ENCODE data around the gene CAPN15. TPM values are rescaled to one million over a fixed set of nuclear protein-coding genes. Genes with fewer than 3 reads are reported as not detected.

Gene CAPN15
- total RNA-seq, 4 donors from 2014 or later: 24.9 to 44.7 (median 43.3) TPM

DNA sequence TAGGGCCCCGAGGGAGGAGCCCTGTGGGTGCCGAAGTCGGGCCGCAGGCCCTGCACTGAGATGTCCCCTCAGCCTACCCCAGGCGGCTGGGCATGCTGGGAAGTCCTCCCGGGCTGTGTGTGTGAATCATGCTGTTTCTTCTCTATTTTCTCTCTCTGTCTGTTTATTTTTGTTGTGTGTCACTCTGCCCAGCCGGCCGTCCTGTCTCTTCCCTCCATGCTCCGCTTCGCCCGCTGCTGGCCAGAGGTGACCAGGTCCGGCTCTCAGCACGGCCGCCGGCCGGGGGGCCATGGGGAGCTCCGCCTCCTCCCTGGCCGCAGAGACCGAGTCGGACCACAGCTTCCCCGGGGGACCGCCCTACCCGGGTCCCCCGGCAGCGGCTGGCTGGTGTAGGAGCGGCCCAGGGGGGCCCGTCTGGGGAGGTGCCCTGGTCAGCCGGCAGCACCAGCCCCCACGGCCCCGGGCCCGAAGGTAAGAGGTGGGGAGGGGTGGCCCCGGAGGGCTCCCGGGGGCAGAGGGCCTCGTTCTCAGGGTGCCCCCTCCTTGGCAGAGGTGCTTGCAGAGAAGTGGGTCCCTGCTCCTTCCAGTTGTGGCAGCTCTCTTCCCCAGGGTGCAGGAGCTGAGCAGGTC, 12.5 kb downstream of the CAPN15 start:
- Histone ChIP-seq H3K36me3 (peaks cover 0 to 75% (median 55%) of the 10 kb centered on the region in 4 donors), H3K4me1 (peaks cover 0 to 8% (median 3%) of the 10 kb centered on the region in 4 donors), H3K4me3 (no peak overlapping the region), H3K27ac (replicated peaks in 1 of 4) (no peak overlapping the region), H3K27me3 (no peaks in the 10 kb centered on the region), H3K9me3 (no peaks in the 10 kb centered on the region)
- intact Hi-C loops (cut with DNase I): no loop called here
- DNase-seq (ENCODE audit: extremely low spot score): no peak
- TF ChIP-seq POLR2A (IDR thresholded peaks at IDR 0.05; ENCODE audit: low read depth) (no peak), POLR2AphosphoS5 (IDR thresholded peaks at IDR 0.05) (no peak), EP300 (IDR thresholded peaks at IDR 0.05) (no peak)
- TF ChIP-seq, protein P1, sequence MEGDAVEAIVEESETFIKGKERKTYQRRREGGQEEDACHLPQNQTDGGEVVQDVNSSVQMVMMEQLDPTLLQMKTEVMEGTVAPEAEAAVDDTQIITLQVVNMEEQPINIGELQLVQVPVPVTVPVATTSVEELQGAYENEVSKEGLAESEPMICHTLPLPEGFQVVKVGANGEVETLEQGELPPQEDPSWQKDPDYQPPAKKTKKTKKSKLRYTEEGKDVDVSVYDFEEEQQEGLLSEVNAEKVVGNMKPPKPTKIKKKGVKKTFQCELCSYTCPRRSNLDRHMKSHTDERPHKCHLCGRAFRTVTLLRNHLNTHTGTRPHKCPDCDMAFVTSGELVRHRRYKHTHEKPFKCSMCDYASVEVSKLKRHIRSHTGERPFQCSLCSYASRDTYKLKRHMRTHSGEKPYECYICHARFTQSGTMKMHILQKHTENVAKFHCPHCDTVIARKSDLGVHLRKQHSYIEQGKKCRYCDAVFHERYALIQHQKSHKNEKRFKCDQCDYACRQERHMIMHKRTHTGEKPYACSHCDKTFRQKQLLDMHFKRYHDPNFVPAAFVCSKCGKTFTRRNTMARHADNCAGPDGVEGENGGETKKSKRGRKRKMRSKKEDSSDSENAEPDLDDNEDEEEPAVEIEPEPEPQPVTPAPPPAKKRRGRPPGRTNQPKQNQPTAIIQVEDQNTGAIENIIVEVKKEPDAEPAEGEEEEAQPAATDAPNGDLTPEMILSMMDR (IDR thresholded peaks at IDR 0.05): no peak
- 89% methylated on average over 23 of the region's 34 CpGs for WGBS

DNA sequence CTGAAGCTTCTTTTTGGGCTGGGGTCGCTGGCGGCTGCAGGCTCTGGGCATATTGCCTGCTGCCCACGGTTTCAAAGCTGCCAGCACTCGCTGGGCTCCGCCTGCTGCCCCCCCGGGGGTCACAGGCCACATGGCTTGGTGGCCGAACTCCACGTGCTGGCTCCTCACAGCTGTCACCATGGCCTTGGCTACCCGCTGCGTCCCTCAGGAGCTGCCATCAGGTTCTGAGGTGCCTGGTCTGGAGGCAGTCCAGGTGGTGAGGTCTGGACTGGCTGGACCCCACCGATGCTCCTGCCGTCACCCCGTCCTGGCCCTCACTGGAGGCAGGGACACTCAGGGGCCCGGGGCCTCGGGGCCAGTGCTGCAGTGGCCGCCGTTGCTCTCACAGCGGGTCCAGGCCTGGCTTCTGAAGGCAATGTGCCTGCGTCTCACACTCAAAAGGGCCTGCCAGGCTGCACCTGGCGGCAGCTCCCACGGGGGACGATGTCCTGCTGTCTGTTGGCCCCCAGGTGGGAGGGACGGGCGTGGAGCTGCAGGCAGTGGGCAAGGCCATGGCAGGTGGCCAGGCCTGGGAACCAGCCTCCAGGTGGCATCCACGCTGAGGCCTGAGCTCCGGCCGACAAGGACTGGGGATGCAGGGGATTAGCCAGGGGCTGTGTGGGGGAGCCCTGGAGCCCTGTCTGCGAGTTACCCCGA, 13.3 kb downstream of the CAPN15 start:
- whole genome bisulfite sequencing: 93% methylated on average over 22 of the region's 29 CpGs
- H3K27ac ChIP-seq (replicated peaks in 1 of 4): no peak overlapping the region
- no peaks in the 10 kb centered on the region for H3K4me1 ChIP-seq
- H3K9me3 ChIP-seq: no peaks in the 10 kb centered on the region
- no peak for TF ChIP-seq POLR2AphosphoS5 (IDR thresholded peaks at IDR 0.05)
- TF ChIP-seq, protein P1 (IDR thresholded peaks at IDR 0.05): no peak
- no peak for TF ChIP-seq EP300 (IDR thresholded peaks at IDR 0.05)
- TF ChIP-seq POLR2A (IDR thresholded peaks at IDR 0.05; ENCODE audit: low read depth): no peak
- intact Hi-C loops (cut with DNase I): no loop called here
- H3K36me3 ChIP-seq: peaks cover 0 to 73% (median 56%) of the 10 kb centered on the region in 4 donors
- no peak for DNase-seq (ENCODE audit: extremely low spot score)
- no peak overlapping the region for H3K4me3 ChIP-seq
- H3K27me3 ChIP-seq: no peaks in the 10 kb centered on the region

DNA sequence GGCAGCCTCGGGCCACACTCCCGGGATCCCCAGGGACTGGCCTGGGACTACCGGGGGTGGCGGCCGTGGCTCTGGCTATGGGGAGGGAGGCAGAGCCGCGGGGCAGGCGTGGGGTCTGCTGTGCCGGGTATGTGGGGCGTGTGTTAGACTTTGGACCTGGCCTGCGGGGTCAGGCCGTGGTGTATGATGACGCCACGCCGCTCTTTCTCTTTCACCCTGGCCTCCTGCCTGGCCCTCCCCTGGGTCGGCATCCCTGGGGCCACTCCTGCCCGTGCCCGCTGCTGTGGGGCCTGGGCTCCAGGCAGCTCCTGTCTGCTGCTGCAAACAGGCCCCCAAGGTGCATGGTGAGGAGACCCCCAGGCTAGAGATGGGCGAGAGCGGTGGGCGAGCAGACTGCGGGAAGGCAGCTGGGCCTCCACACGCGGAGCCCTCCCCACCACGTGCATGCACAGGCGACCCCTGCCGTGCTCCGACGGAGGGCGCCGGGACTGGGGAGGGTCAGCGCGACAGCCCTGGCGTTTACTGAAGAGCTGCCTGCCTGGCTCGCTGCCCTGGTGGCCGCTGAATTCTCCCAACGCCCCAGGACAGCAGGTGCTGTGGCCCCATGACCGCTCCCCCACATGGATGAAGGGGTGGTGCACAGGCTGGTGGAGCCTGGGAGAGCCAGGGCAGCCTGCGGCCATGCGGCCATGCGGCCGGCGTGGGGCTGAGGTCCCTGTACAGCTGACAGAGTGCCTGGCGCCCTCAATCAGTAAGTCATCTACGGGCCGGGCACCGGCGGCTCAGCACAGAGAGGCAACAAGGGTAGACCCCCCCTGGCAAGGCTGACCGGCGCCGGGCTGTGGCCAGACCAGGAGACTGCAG, 16.0 kb downstream of the CAPN15 start:
- TF ChIP-seq EP300 (IDR thresholded peaks at IDR 0.05): no peak
- TF ChIP-seq, protein P1 (IDR thresholded peaks at IDR 0.05): no peak
- no peak for TF ChIP-seq POLR2A (IDR thresholded peaks at IDR 0.05; ENCODE audit: low read depth)
- TF ChIP-seq POLR2AphosphoS5 (IDR thresholded peaks at IDR 0.05): no peak
- peaks cover 4 to 68% (median 44%) of the 10 kb centered on the region in 4 donors for H3K36me3 ChIP-seq
- H3K27me3 ChIP-seq: no peaks in the 10 kb centered on the region
- intact Hi-C loops (cut with DNase I): no loop called here
- no peaks in the 10 kb centered on the region for H3K9me3 ChIP-seq
- peaks cover 0 to 7% (median 3%) of the 10 kb centered on the region in 4 donors for H3K4me1 ChIP-seq
- no peak overlapping the region for H3K27ac ChIP-seq (replicated peaks in 1 of 4)
- DNase-seq (ENCODE audit: extremely low spot score): no peak
- 89% methylated on average over 25 of the region's 51 CpGs for WGBS
- no peak overlapping the region for H3K4me3 ChIP-seq

DNA sequence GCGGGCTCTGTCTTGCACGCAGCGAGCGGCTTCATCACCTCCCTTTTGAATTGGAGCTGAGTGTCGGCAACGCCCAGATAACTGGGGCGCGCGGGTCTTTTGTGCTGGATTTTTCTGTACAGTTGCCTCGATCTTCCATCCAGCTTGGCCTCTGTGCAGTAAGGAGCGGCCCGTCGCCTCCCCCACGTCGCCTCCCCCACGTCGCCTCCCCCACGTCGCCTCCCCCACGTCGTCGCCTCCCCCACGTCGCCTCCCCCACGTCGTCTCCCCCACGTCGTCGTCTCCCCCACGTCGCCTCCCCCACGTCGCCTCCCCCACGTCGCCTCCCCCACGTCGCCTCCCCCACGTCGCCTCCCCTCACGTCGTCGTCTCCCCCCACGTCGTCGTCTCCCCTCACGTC, 17.0 kb downstream of the CAPN15 start:
- no peak overlapping the region for H3K27ac ChIP-seq (replicated peaks in 1 of 4)
- H3K9me3 ChIP-seq: no peaks in the 10 kb centered on the region
- WGBS: 95% methylated on average over 39 of the region's 46 CpGs
- intact Hi-C loops (cut with DNase I): no loop called here
- TF ChIP-seq POLR2A (IDR thresholded peaks at IDR 0.05; ENCODE audit: low read depth) (no peak), POLR2AphosphoS5 (IDR thresholded peaks at IDR 0.05) (no peak), EP300 (IDR thresholded peaks at IDR 0.05) (no peak)
- TF ChIP-seq, protein P1 (IDR thresholded peaks at IDR 0.05): no peak
- peaks cover 4 to 70% (median 50%) of the 10 kb centered on the region in 4 donors for H3K36me3 ChIP-seq
- no peak overlapping the region for H3K4me3 ChIP-seq
- peaks cover 0 to 7% (median 3%) of the 10 kb centered on the region in 4 donors for H3K4me1 ChIP-seq
- H3K27me3 ChIP-seq: no peaks in the 10 kb centered on the region
- DNase-seq (ENCODE audit: extremely low spot score): no peak

Data from esophagus muscularis mucosa (tissue), 4 donors.